ENCODE measurements around the gene IRX3.

GRCh38 chr16:54324716-54325115, 38.1 kb upstream of the IRX3 start:
- no peak for TF ChIP-seq REST (IDR thresholded peaks at IDR 0.05; ENCODE audit: unreplicated experiment)
- no peak for TF ChIP-seq CTCF (conservative IDR thresholded peaks at IDR 0.05; ENCODE audit: low read depth in 2 of 2)
- TF ChIP-seq EZH2phosphoT487 (IDR thresholded peaks at IDR 0.05; ENCODE audit: unreplicated experiment): no peak
- no peak for TF ChIP-seq ZNF462 (CRISPR knock-in tag; IDR thresholded peaks at IDR 0.05)
- no peak for TF ChIP-seq STAT1 (IDR thresholded peaks at IDR 0.05; ENCODE audit: unreplicated experiment)
- no peak for TF ChIP-seq POLR2AphosphoS5 (IDR thresholded peaks at IDR 0.05; ENCODE audit: low read depth)
- no peak for TF ChIP-seq CREB1 (CRISPR knock-in tag; IDR thresholded peaks at IDR 0.05; ENCODE audit: low read depth)
- no peak for TF ChIP-seq ZNF331 (CRISPR knock-in tag; IDR thresholded peaks at IDR 0.05; ENCODE audit: low read depth)
- no peak for TF ChIP-seq EZH2 (IDR thresholded peaks at IDR 0.05; ENCODE audit: low read depth, unreplicated experiment)
- no peak for TF ChIP-seq ETS1 (IDR thresholded peaks at IDR 0.05)

Measured in GM23338 (cell line).